WTC11 (cell line): ENCODE data around the gene TTC24. TPM values are rescaled to one million over a fixed set of nuclear protein-coding genes. Genes with fewer than 3 reads are reported as not detected.

ENCODE experiments used
- ATAC-seq: fragments of 200-7000 bp; cut with Tn5 transposase; 2 replicates; pipeline ENCODE4 v1.10.0; 2021; ENCODE audit warnings: mild to moderate bottlenecking, moderate library complexity
- CTCF ChIA-PET: fragments of 300-600 bp; sonication (Branson Sonifier 250); formaldehyde crosslinking; loops from one replicate; lab custom pipeline; 2021; ENCODE audit warnings: antibody characterized with exemption; lab: Charles Lee
- POLR2A ChIA-PET: fragments of 350-600 bp; sonication (Branson Sonifier 250); formaldehyde crosslinking; loops from one replicate; lab custom pipeline; 2021; ENCODE audit warnings: antibody characterized with exemption; lab: Charles Lee
- DNase-seq: peaks from one replicate; pipeline ENCODE4 v3.0.0; 2021; ENCODE audit warnings: low spot score
- H3K27ac Mint-ChIP-seq: 2 replicates; pipeline ENCODE4 v1.8.0; 2021; ENCODE audit warnings: mixed read lengths
- H3K27me3 Mint-ChIP-seq: 2 replicates; pipeline ENCODE4 v1.8.0; 2021; ENCODE audit warnings: low read depth, mild to moderate bottlenecking, moderate library complexity, mixed read lengths
- H3K36me3 Mint-ChIP-seq: 2 replicates; pipeline ENCODE4 v1.8.0; 2021; ENCODE audit warnings: mixed read lengths
- H3K4me1 Mint-ChIP-seq: 2 replicates; pipeline ENCODE4 v1.8.0; 2022; ENCODE audit warnings: mixed read lengths
- H3K4me3 Mint-ChIP-seq: 2 replicates; pipeline ENCODE4 v1.8.0; 2021; ENCODE audit warnings: mild to moderate bottlenecking, moderate library complexity, mixed read lengths
- H3K9me3 Mint-ChIP-seq: 2 replicates; pipeline ENCODE4 v1.8.0; 2021; ENCODE audit warnings: mixed read lengths
- AR ChIP-seq: fragments of 250-450 bp; sonication (Bioruptor Pico); IDR thresholded peaks from 2 replicates; pipeline ENCODE4 v1.9.0; 2021; ENCODE audit warnings: mild to moderate bottlenecking
- CREM ChIP-seq: sonication (generic); formaldehyde crosslinking; IDR thresholded peaks from 2 replicates; pipeline ENCODE4 v1.8.1; 2022; ENCODE audit warnings: mild to moderate bottlenecking, missing genetic modification reagents, moderate library complexity
- CTCF ChIP-seq: fragments of 200-600 bp; IDR thresholded peaks from 2 replicates; pipeline ENCODE4 v1.8.0; 2022; ENCODE audit warnings: antibody characterized with exemption
- EMX1 ChIP-seq: fragments of 250-450 bp; sonication (Bioruptor Pico); IDR thresholded peaks from 2 replicates; pipeline ENCODE4 v1.8.0; 2021; ENCODE audit warnings: mild to moderate bottlenecking
- ETV6 ChIP-seq: sonication (generic); formaldehyde crosslinking; IDR thresholded peaks from 2 replicates; pipeline ENCODE4 v1.8.1; 2022; ENCODE audit warnings: mild to moderate bottlenecking, missing genetic modification reagents
- FOXK1 ChIP-seq: sonication (generic); formaldehyde crosslinking; IDR thresholded peaks from 2 replicates; pipeline ENCODE4 v1.8.0; 2022; ENCODE audit warnings: mild to moderate bottlenecking, moderate library complexity, missing genetic modification reagents
- GABPB1 ChIP-seq: sonication (generic); formaldehyde crosslinking; IDR thresholded peaks from 2 replicates; pipeline ENCODE4 v1.8.1; 2023; ENCODE audit warnings: mild to moderate bottlenecking, missing genetic modification reagents
- IRF2 ChIP-seq: sonication (generic); formaldehyde crosslinking; IDR thresholded peaks from 2 replicates; pipeline ENCODE4 v1.8.0; 2022; ENCODE audit warnings: low read depth, missing genetic modification reagents, borderline replicate concordance
- JAZF1 ChIP-seq: fragments of 250-450 bp; sonication (Bioruptor Pico); IDR thresholded peaks from 2 replicates; pipeline ENCODE4 v1.9.0; 2021; ENCODE audit warnings: moderate library complexity, mild to moderate bottlenecking, inconsistent platforms
- MAX ChIP-seq: sonication (generic); formaldehyde crosslinking; IDR thresholded peaks from 2 replicates; pipeline ENCODE4 v1.8.0; 2022; ENCODE audit warnings: mild to moderate bottlenecking, missing genetic modification reagents
- MYBL2 ChIP-seq: sonication (generic); formaldehyde crosslinking; IDR thresholded peaks from 2 replicates; pipeline ENCODE4 v1.8.1; 2023; ENCODE audit warnings: mild to moderate bottlenecking, moderate library complexity, missing genetic modification reagents
- NR1H2 ChIP-seq: sonication (generic); formaldehyde crosslinking; IDR thresholded peaks from 2 replicates; pipeline ENCODE4 v1.9.0; 2021; ENCODE audit warnings: mild to moderate bottlenecking, moderate library complexity, missing genetic modification reagents
- TP53 ChIP-seq: sonication (generic); formaldehyde crosslinking; IDR thresholded peaks from 2 replicates; pipeline ENCODE4 v1.8.1; 2023; ENCODE audit warnings: mild to moderate bottlenecking, missing genetic modification reagents
- USF2 ChIP-seq: sonication (generic); formaldehyde crosslinking; IDR thresholded peaks from 2 replicates; pipeline ENCODE4 v1.8.1; 2023; ENCODE audit warnings: mild to moderate bottlenecking, missing genetic modification reagents, moderate library complexity
- ZBTB43 ChIP-seq: sonication (generic); formaldehyde crosslinking; IDR thresholded peaks from 2 replicates; pipeline ENCODE4 v1.8.1; 2023; ENCODE audit warnings: mild to moderate bottlenecking, missing genetic modification reagents
- ZMAT4 ChIP-seq: fragments of 250-450 bp; sonication (Bioruptor Pico); IDR thresholded peaks from 2 replicates; pipeline ENCODE4 v1.9.0; 2021; ENCODE audit warnings: mild to moderate bottlenecking
- ZNF219 ChIP-seq: sonication (generic); formaldehyde crosslinking; IDR thresholded peaks from 2 replicates; pipeline ENCODE4 v1.8.0; 2023; ENCODE audit warnings: missing genetic modification reagents, mild to moderate bottlenecking, borderline replicate concordance
- ZNF232 ChIP-seq: sonication (generic); formaldehyde crosslinking; IDR thresholded peaks from 2 replicates; pipeline ENCODE4 v1.8.0; 2022; ENCODE audit warnings: mild to moderate bottlenecking, missing genetic modification reagents
- ZNF416 ChIP-seq: fragments of 250-450 bp; sonication (Bioruptor Pico); IDR thresholded peaks from 2 replicates; pipeline ENCODE4 v1.9.0; 2021; ENCODE audit warnings: mild to moderate bottlenecking, inconsistent platforms
- ZNF671 ChIP-seq: fragments of 250-450 bp; sonication (Bioruptor Pico); IDR thresholded peaks from 2 replicates; pipeline ENCODE4 v1.8.0; 2021; ENCODE audit warnings: mild to moderate bottlenecking
- total RNA-seq: library from RNA; stranded (reverse); gene quantifications from 3 replicates; pipeline ENCODE4 v1.2.3, GENCODE V29; 2021

The TTC24 gene
- total RNA-seq, 1 experiment from 2014 or later: 0.20 TPM

GRCh38 chr1:156582388-156583017 lies 3.0 kb downstream of the TTC24 start:
- no peaks in the 10 kb centered on the region for H3K9me3 Mint-ChIP-seq
- no peaks in the 10 kb centered on the region for H3K36me3 Mint-ChIP-seq
- no peak for TF ChIP-seq GABPB1 (CRISPR knock-in tag)
- TF ChIP-seq CREM (CRISPR knock-in tag): no peak
- no peak for TF ChIP-seq ZNF671
- no peak for TF ChIP-seq IRF2
- TF ChIP-seq ZMAT4 (CRISPR knock-in tag): no peak
- TF ChIP-seq ZNF219: no peak
- no peak for TF ChIP-seq AR (CRISPR knock-in tag)
- TF ChIP-seq ZBTB43 (CRISPR knock-in tag): no peak
- no peak for TF ChIP-seq JAZF1 (CRISPR knock-in tag)
- TF ChIP-seq TP53 (CRISPR knock-in tag): no peak
- CTCF ChIA-PET: interaction anchor here (0.8 to 1.8 kb wide), 12 partner anchors 9 to 197 kb away, joined by 3 to 9 read pairs (median 4); partner anchors contain the start of genes GPATCH4, HAPLN2 and NAXE
- H3K4me1 Mint-ChIP-seq: peaks cover 20% of the 10 kb centered on the region
- no peak overlapping the region for H3K4me3 Mint-ChIP-seq
- no peak overlapping the region for H3K27ac Mint-ChIP-seq
- H3K27me3 Mint-ChIP-seq: peaks cover 2% of the 10 kb centered on the region
- DNase-seq (no peak), ATAC-seq (no peak)
- POLR2A ChIA-PET: no interaction called here

GRCh38 chr1:156583821-156584622 lies 4.5 kb downstream of the TTC24 start:
- ChIA-PET POLR2A (no interaction called here), CTCF (interaction anchor here (0.6 to 2.1 kb wide), 14 partner anchors 8 to 205 kb away, joined by 3 to 18 read pairs (median 4); partner anchors contain the start of genes HAPLN2 and IQGAP3)
- Mint-ChIP-seq H3K9me3 (no peaks in the 10 kb centered on the region), H3K4me3 (peak overlapping the region; percentile 52), H3K36me3 (no peaks in the 10 kb centered on the region), H3K4me1 (peaks cover 20% of the 10 kb centered on the region), H3K27me3 (peaks cover 2% of the 10 kb centered on the region), H3K27ac (no peak overlapping the region)
- no peak for TF ChIP-seq FOXK1 (CRISPR knock-in tag)
- TF ChIP-seq USF2 (CRISPR knock-in tag): no peak
- no peak for TF ChIP-seq EMX1 (CRISPR knock-in tag)
- no peak for TF ChIP-seq ZNF416 (CRISPR knock-in tag)
- TF ChIP-seq MAX (CRISPR knock-in tag): peak; percentile 1; the same call in 1 of the 2 replicates
- TF ChIP-seq TP53 (CRISPR knock-in tag): no peak
- peak; percentile 87 for TF ChIP-seq CTCF
- no peak for TF ChIP-seq MYBL2
- no peak for TF ChIP-seq ETV6 (CRISPR knock-in tag)
- no peak for TF ChIP-seq CREM (CRISPR knock-in tag)
- TF ChIP-seq GABPB1 (CRISPR knock-in tag): no peak
- TF ChIP-seq NR1H2 (CRISPR knock-in tag): no peak
- no peak for TF ChIP-seq ZNF232 (CRISPR knock-in tag)
- ATAC-seq (peak; percentile 65), DNase-seq (peak; percentile 85)
